Astrocyte (in vitro differentiated cells and primary cell): ENCODE data around the gene RAB40C. TPM values are rescaled to one million over a fixed set of nuclear protein-coding genes. Genes with fewer than 3 reads are reported as not detected.

Source experiments
- DNase-seq: peaks from one replicate; pipeline ENCODE4 v3.0.0-alpha.2; 2010; ENCODE audit warnings: low read depth
- FAIRE-seq: peaks from 2 replicates; lab custom pipeline; 2011; peaks lifted over from hg19 to GRCh38; lab: Jason Lieb, UNC
- H2AFZ ChIP-seq: 2 replicates; pipeline ENCODE4 v1.6.0; 2012; ENCODE audit warnings: low read depth, low read length, inconsistent platforms
- H3K27ac ChIP-seq: 2 replicates; pipeline ENCODE4 v1.5.1; 2011; ENCODE audit warnings: low read depth, low read length, inconsistent platforms
- H3K27me3 ChIP-seq: 2 replicates; pipeline ENCODE4 v1.6.0; 2011; ENCODE audit warnings: low read length, inconsistent platforms; ENCODE audit not compliant: insufficient read depth
- H3K36me3 ChIP-seq: 2 replicates; pipeline ENCODE4 v1.5.1; 2011; ENCODE audit warnings: low read length, inconsistent platforms; ENCODE audit not compliant: insufficient read depth
- H3K4me1 ChIP-seq: 2 replicates; pipeline ENCODE4 v1.5.1; 2011; ENCODE audit warnings: low read length, inconsistent platforms; ENCODE audit not compliant: insufficient read depth
- H3K4me2 ChIP-seq: 2 replicates; pipeline ENCODE4 v1.6.0; 2012; ENCODE audit warnings: low read length, inconsistent platforms
- H3K4me3 ChIP-seq: 2 replicates; pipeline ENCODE4 v1.5.1; 2011; ENCODE audit warnings: low read depth, mild to moderate bottlenecking, low read length, inconsistent platforms; ENCODE audit not compliant: insufficient read depth
- H3K79me2 ChIP-seq: 2 replicates; pipeline ENCODE4 v1.6.0; 2012; ENCODE audit warnings: mild to moderate bottlenecking, low read length, inconsistent platforms; ENCODE audit not compliant: insufficient read depth
- H3K9ac ChIP-seq: 2 replicates; pipeline ENCODE4 v1.6.0; 2012; ENCODE audit warnings: mild to moderate bottlenecking, low read length, inconsistent platforms
- H3K9me3 ChIP-seq: 2 replicates; pipeline ENCODE4 v1.5.1; 2012; ENCODE audit warnings: low read depth, mild to moderate bottlenecking, low read length, inconsistent platforms; ENCODE audit not compliant: insufficient read depth
- H4K20me1 ChIP-seq: 2 replicates; pipeline ENCODE4 v1.6.0; 2012; ENCODE audit warnings: low read length, inconsistent platforms; ENCODE audit not compliant: insufficient read depth
- H3K27ac Mint-ChIP-seq: one replicate; pipeline ENCODE4 v1.8.0; 2021; ENCODE audit warnings: mild to moderate bottlenecking, mixed read lengths; ENCODE audit not compliant: unreplicated experiment
- H3K27me3 Mint-ChIP-seq: one replicate; pipeline ENCODE4 v1.8.0; 2021; ENCODE audit warnings: low read depth, mixed read lengths; ENCODE audit not compliant: unreplicated experiment
- H3K36me3 Mint-ChIP-seq: one replicate; pipeline ENCODE4 v1.8.0; 2021; ENCODE audit warnings: low read depth, mixed read lengths; ENCODE audit not compliant: unreplicated experiment
- H3K4me1 Mint-ChIP-seq: one replicate; pipeline ENCODE4 v1.8.0; 2021; ENCODE audit warnings: low read depth, mixed read lengths; ENCODE audit not compliant: unreplicated experiment
- H3K4me3 Mint-ChIP-seq: one replicate; pipeline ENCODE4 v1.8.0; 2021; ENCODE audit warnings: mild to moderate bottlenecking, moderate library complexity, mixed read lengths; ENCODE audit not compliant: unreplicated experiment
- H3K9me3 Mint-ChIP-seq: one replicate; pipeline ENCODE4 v1.8.0; 2021; ENCODE audit warnings: mild to moderate bottlenecking, mixed read lengths; ENCODE audit not compliant: unreplicated experiment
- CTCF ChIP-seq: IDR thresholded peaks from 2 replicates; pipeline ENCODE4 v1.5.1; 2011; ENCODE audit warnings: low read depth, mild to moderate bottlenecking, inconsistent platforms, low read length, moderate library complexity; ENCODE audit not compliant: insufficient read depth
- EZH2 ChIP-seq: IDR thresholded peaks from 2 replicates; pipeline ENCODE4 v1.6.1; 2012; ENCODE audit warnings: mild to moderate bottlenecking, low read length, inconsistent platforms; ENCODE audit not compliant: insufficient read depth
- total RNA-seq: library from RNA; stranded (reverse); gene quantifications from 2 replicates; pipeline ENCODE4 v1.2.1, GENCODE V29; 2021

RAB40C gene
- total RNA-seq, 1 donor from 2014 or later: 13.0 TPM

- Histone ChIP-seq H3K27me3 (no peaks in the 10 kb centered on the region), H3K9me3 (no peaks in the 10 kb centered on the region), H3K4me3 (no peak overlapping the region), H3K4me1 (peaks cover 15% of the 10 kb centered on the region), H3K79me2 (peaks cover 79% of the 10 kb centered on the region), H3K4me2 (no peak overlapping the region), H2AFZ (no peak overlapping the region), H3K36me3 (no peaks in the 10 kb centered on the region), H3K27ac (no peak overlapping the region), H3K9ac (no peak overlapping the region), H4K20me1 (peaks cover 73% of the 10 kb centered on the region)
- H3K9me3 Mint-ChIP-seq: no peaks in the 10 kb centered on the region
- no peaks in the 10 kb centered on the region for H3K27me3 Mint-ChIP-seq
- H3K36me3 Mint-ChIP-seq: peaks cover 10% of the 10 kb centered on the region
- TF ChIP-seq CTCF (no peak), EZH2 (no peak)
- FAIRE-seq: no peak
- no peak for DNase-seq
- H3K27ac Mint-ChIP-seq: no peak overlapping the region
- H3K4me3 Mint-ChIP-seq: peak overlapping the region; percentile 46
- peaks cover 11% of the 10 kb centered on the region for H3K4me1 Mint-ChIP-seq
Measured at GRCh38 chr16:591892-592517, 2.1 kb downstream of the RAB40C start.

GRCh38 chr16:592518-593306 lies 2.8 kb downstream of the RAB40C start:
- Histone ChIP-seq H3K27me3 (no peaks in the 10 kb centered on the region), H3K9me3 (no peaks in the 10 kb centered on the region), H3K27ac (no peak overlapping the region), H3K9ac (no peak overlapping the region), H3K4me3 (no peak overlapping the region), H2AFZ (no peak overlapping the region), H3K36me3 (no peaks in the 10 kb centered on the region), H3K4me2 (no peak overlapping the region), H3K79me2 (peaks cover 75% of the 10 kb centered on the region), H3K4me1 (peaks cover 14% of the 10 kb centered on the region), H4K20me1 (peaks cover 69% of the 10 kb centered on the region)
- no peak for FAIRE-seq
- no peak overlapping the region for H3K4me3 Mint-ChIP-seq
- H3K9me3 Mint-ChIP-seq: no peaks in the 10 kb centered on the region
- peaks cover 8% of the 10 kb centered on the region for H3K4me1 Mint-ChIP-seq
- peaks cover 12% of the 10 kb centered on the region for H3K36me3 Mint-ChIP-seq
- TF ChIP-seq EZH2: no peak
- no peak for TF ChIP-seq CTCF
- H3K27me3 Mint-ChIP-seq: no peaks in the 10 kb centered on the region
- DNase-seq: no peak
- H3K27ac Mint-ChIP-seq: no peak overlapping the region
